ENCODE results near the gene SORBS1.

SORBS1 gene

DNA sequence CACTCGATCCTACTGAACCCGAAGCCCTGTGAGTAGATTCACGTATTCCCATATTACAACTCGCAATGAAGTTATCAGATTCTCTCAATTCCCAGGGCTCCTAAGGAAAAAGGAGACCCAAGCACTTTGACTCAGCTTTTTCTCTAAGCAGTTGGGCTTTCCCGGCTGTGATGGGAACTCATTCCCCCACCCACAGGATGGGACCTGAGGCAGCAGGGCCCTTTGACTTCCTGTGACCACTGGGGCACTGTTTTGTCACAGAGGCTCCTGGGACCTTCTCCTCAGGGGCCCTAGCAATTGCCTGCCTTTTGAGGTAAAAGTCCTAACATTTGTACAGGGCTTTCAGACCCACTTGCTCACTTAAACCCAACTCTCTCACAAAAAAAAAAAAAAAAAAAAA lies 147.6 kb downstream of the SORBS1 start:
- Histone ChIP-seq H3K27ac (ENCODE audit: low read depth, low read length) (no peak overlapping the region), H3K79me2 (ENCODE audit: control insufficient read depth, insufficient read depth, low read length) (no peaks in the 10 kb centered on the region), H3K4me1 (ENCODE audit: control insufficient read depth, low read depth, low read length) (no peaks in the 10 kb centered on the region), H3K4me2 (ENCODE audit: low read length) (no peak overlapping the region), H2BK15ac (replicated peaks; ENCODE audit: low read depth) (no peak overlapping the region), H4K8ac (ENCODE audit: low read depth, low read length) (no peak overlapping the region), H3K56ac (ENCODE audit: low read length) (no peak overlapping the region), H3K27me3 (ENCODE audit: insufficient read depth, low read length, poor library complexity) (no peaks in the 10 kb centered on the region), H3K4ac (ENCODE audit: low read depth, low read length) (no peak overlapping the region), H3K9ac (ENCODE audit: low read length) (no peak overlapping the region), H3K36me3 (ENCODE audit: control insufficient read depth, insufficient read depth, low read length) (no peaks in the 10 kb centered on the region), H3K18ac (ENCODE audit: low read length) (no peak overlapping the region), H2BK120ac (ENCODE audit: low read depth, low read length) (no peak overlapping the region), H4K5ac (ENCODE audit: low read length) (no peak overlapping the region), H3K79me1 (ENCODE audit: low read length) (no peaks in the 10 kb centered on the region), H3K23ac (ENCODE audit: low read length) (no peak overlapping the region), H2BK5ac (ENCODE audit: low read length) (no peak overlapping the region), H2AK5ac (ENCODE audit: low read length) (no peak overlapping the region), H3K4me3 (ENCODE audit: low read length) (no peak overlapping the region)
- WGBS (ENCODE audit: extremely low coverage, insufficient coverage, low lambda C conversion rate): no CpG with 5 or more reads among the region's 5 CpGs
- DNase-seq: no peak

DNA sequence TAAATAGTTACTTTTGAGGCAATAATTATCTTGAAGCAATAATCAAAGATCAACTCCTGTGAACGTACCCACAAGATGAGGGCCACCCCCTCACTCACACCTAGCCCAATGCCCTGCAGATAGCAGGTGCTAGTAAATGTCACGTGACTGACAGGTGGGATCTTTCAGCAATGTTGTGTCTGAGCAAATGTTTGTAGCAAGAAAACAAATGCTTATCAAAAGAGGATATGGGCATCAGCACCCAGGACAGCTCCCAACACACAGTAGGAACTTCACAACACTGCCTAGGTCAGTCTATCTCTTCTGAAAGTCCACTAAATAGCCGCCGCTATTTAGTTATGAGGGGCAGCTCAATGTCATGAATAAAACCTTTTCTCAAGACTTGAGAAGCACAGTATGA lies 149.5 kb downstream of the SORBS1 start:
- no peak overlapping the region for H3K23ac ChIP-seq (ENCODE audit: low read length)
- no peak overlapping the region for H3K56ac ChIP-seq (ENCODE audit: low read length)
- H2BK5ac ChIP-seq (ENCODE audit: low read length): no peak overlapping the region
- H2BK15ac ChIP-seq (replicated peaks; ENCODE audit: low read depth): no peak overlapping the region
- no peak overlapping the region for H3K18ac ChIP-seq (ENCODE audit: low read length)
- no peak overlapping the region for H3K4me2 ChIP-seq (ENCODE audit: low read length)
- H2BK120ac ChIP-seq (ENCODE audit: low read depth, low read length): no peak overlapping the region
- no peak overlapping the region for H3K27ac ChIP-seq (ENCODE audit: low read depth, low read length)
- WGBS (ENCODE audit: extremely low coverage, insufficient coverage, low lambda C conversion rate): no CpG with 5 or more reads among the region's 4 CpGs
- H3K27me3 ChIP-seq (ENCODE audit: insufficient read depth, low read length, poor library complexity): no peaks in the 10 kb centered on the region
- H4K8ac ChIP-seq (ENCODE audit: low read depth, low read length): no peak overlapping the region
- no peak overlapping the region for H3K4ac ChIP-seq (ENCODE audit: low read depth, low read length)
- DNase-seq: peak; percentile 54
- H4K5ac ChIP-seq (ENCODE audit: low read length): no peak overlapping the region
- H3K79me1 ChIP-seq (ENCODE audit: low read length): no peaks in the 10 kb centered on the region
- no peaks in the 10 kb centered on the region for H3K79me2 ChIP-seq (ENCODE audit: control insufficient read depth, insufficient read depth, low read length)
- no peak overlapping the region for H3K9ac ChIP-seq (ENCODE audit: low read length)
- no peak overlapping the region for H2AK5ac ChIP-seq (ENCODE audit: low read length)
- no peaks in the 10 kb centered on the region for H3K36me3 ChIP-seq (ENCODE audit: control insufficient read depth, insufficient read depth, low read length)
- no peaks in the 10 kb centered on the region for H3K4me1 ChIP-seq (ENCODE audit: control insufficient read depth, low read depth, low read length)
- H3K4me3 ChIP-seq (ENCODE audit: low read length): no peak overlapping the region

DNA sequence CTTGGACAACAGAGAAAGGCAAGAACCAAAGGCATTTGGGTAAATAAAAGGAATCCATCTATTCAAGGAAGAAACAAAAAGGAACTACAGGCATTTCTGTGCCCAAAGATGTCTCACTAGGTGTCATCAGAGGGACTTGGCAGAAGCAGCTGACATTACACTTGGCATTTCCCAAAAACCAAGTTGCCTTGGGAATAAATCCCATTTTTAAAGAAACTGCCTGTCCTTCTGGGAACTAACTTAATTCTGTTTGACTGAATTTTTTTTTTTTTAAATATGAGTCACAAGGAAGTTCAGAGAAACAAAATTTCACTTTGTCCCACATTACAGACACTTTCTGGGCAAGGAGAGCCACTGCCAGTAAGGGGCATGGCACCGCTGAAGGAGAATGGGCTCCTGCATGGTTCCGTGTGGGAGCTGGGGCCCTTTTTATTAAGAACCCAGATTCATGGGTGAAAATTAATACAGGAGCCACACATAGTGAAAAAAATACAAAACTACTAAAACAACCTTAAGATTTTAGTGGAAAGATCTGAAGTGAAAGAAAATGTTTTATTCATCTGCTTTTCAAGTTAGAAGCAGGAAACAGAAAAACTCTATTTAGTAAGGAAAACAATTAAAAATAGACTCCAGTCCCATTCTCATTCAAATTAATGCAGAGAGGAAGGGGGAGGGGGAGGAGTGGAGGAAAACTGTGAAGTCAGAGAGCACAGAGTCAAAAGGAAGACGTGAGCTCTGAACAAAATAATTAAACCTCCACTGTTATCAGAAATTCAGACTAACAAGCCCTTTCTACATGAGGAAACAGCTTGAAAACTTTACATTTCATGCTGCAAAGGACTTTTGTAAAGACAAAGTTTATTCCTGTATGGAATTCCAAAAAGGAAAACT lies 151.9 kb downstream of the SORBS1 start:
- H3K56ac ChIP-seq (ENCODE audit: low read length): no peak overlapping the region
- H3K18ac ChIP-seq (ENCODE audit: low read length): no peak overlapping the region
- no peak overlapping the region for H3K23ac ChIP-seq (ENCODE audit: low read length)
- H4K5ac ChIP-seq (ENCODE audit: low read length): no peak overlapping the region
- H4K8ac ChIP-seq (ENCODE audit: low read depth, low read length): no peak overlapping the region
- no peak overlapping the region for H3K4me3 ChIP-seq (ENCODE audit: low read length)
- no peak overlapping the region for H2BK5ac ChIP-seq (ENCODE audit: low read length)
- H3K27me3 ChIP-seq (ENCODE audit: insufficient read depth, low read length, poor library complexity): no peaks in the 10 kb centered on the region
- H2AK5ac ChIP-seq (ENCODE audit: low read length): no peak overlapping the region
- no peak overlapping the region for H3K27ac ChIP-seq (ENCODE audit: low read depth, low read length)
- no peaks in the 10 kb centered on the region for H3K36me3 ChIP-seq (ENCODE audit: control insufficient read depth, insufficient read depth, low read length)
- no peak overlapping the region for H2BK15ac ChIP-seq (replicated peaks; ENCODE audit: low read depth)
- no peaks in the 10 kb centered on the region for H3K79me1 ChIP-seq (ENCODE audit: low read length)
- H3K4me1 ChIP-seq (ENCODE audit: control insufficient read depth, low read depth, low read length): no peaks in the 10 kb centered on the region
- H3K4me2 ChIP-seq (ENCODE audit: low read length): no peak overlapping the region
- no peaks in the 10 kb centered on the region for H3K79me2 ChIP-seq (ENCODE audit: control insufficient read depth, insufficient read depth, low read length)
- H3K9ac ChIP-seq (ENCODE audit: low read length): no peak overlapping the region
- H3K4ac ChIP-seq (ENCODE audit: low read depth, low read length): no peak overlapping the region
- peak; percentile 23 for DNase-seq
- WGBS (ENCODE audit: extremely low coverage, insufficient coverage, low lambda C conversion rate): no CpG with 5 or more reads among the region's 3 CpGs
- H2BK120ac ChIP-seq (ENCODE audit: low read depth, low read length): no peak overlapping the region

DNA sequence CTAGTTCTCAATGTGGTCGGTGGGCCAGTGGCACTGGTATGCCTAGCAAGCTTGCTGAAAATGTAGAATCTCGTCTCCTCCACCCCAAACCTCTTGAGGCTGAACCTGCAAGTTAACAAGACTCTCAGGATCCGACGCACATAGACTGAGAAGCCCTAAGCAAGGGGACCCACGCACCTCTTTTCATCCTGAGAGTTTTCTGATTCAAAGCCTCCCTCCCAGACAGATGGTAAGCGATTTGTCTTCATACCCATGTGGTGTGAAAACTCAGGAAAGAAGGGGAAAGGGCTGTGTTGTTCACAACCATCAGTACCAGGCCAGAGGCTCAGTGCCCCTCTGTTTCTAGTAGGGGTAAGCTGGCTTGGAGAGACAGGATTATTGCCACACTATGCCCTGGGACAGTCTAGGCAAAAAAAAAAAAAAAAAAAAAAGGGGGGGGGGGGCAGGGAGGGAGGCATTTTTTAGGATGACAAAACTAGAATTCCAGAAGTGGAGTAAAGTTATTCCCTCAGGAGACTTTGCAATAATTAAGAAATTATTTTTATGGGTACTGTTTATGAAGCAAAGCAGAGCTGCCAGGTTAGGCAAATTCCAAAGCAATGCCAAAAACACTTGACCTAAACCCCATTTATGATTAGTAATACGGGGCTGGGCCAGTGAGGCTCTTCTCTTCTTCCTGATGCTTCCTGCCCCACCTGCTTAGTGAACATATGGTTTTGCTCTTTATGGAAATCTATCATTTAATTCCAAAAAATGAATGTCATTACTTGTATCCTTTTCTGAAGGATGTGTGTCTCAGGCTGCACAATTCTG lies 152.8 kb downstream of the SORBS1 start:
- no peak overlapping the region for H2BK15ac ChIP-seq (replicated peaks; ENCODE audit: low read depth)
- H4K8ac ChIP-seq (ENCODE audit: low read depth, low read length): no peak overlapping the region
- H2AK5ac ChIP-seq (ENCODE audit: low read length): no peak overlapping the region
- no peak overlapping the region for H3K4me2 ChIP-seq (ENCODE audit: low read length)
- no CpG with 5 or more reads among the region's 7 CpGs for WGBS (ENCODE audit: extremely low coverage, insufficient coverage, low lambda C conversion rate)
- no peak for DNase-seq
- no peak overlapping the region for H2BK120ac ChIP-seq (ENCODE audit: low read depth, low read length)
- H4K5ac ChIP-seq (ENCODE audit: low read length): no peak overlapping the region
- H3K36me3 ChIP-seq (ENCODE audit: control insufficient read depth, insufficient read depth, low read length): no peaks in the 10 kb centered on the region
- no peak overlapping the region for H3K23ac ChIP-seq (ENCODE audit: low read length)
- H3K4me3 ChIP-seq (ENCODE audit: low read length): no peak overlapping the region
- no peak overlapping the region for H3K4ac ChIP-seq (ENCODE audit: low read depth, low read length)
- H3K9ac ChIP-seq (ENCODE audit: low read length): no peak overlapping the region
- H2BK5ac ChIP-seq (ENCODE audit: low read length): no peak overlapping the region
- H3K27ac ChIP-seq (ENCODE audit: low read depth, low read length): no peak overlapping the region
- no peaks in the 10 kb centered on the region for H3K4me1 ChIP-seq (ENCODE audit: control insufficient read depth, low read depth, low read length)
- H3K79me1 ChIP-seq (ENCODE audit: low read length): no peaks in the 10 kb centered on the region
- H3K27me3 ChIP-seq (ENCODE audit: insufficient read depth, low read length, poor library complexity): no peaks in the 10 kb centered on the region
- H3K79me2 ChIP-seq (ENCODE audit: control insufficient read depth, insufficient read depth, low read length): no peaks in the 10 kb centered on the region
- H3K56ac ChIP-seq (ENCODE audit: low read length): no peak overlapping the region
- H3K18ac ChIP-seq (ENCODE audit: low read length): no peak overlapping the region

DNA sequence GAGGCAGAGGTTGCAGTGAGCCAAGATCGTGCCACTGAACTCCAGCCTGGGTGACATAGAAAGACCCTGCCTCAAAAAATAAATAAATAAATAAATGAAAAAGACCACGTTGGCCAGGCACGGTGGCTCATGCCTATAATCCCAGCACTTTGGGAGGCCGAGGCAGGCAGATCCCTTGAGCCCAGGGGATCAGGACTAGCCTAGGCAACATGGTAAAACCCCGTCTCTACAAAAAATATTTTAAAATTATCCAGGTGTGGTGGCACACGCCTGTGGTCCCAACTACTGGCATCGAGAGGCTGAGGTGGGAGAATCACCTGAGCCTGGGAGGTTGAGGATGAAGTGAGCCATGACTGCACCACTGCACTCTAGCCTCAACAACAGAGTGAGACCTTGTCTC lies 153.6 kb downstream of the SORBS1 start:
- WGBS (ENCODE audit: extremely low coverage, insufficient coverage, low lambda C conversion rate): no CpG with 5 or more reads among the region's 7 CpGs

More for the DNA sequence above, 153.6 kb downstream of the SORBS1 start:
- no peaks in the 10 kb centered on the region for H3K4me1 ChIP-seq (ENCODE audit: control insufficient read depth, low read depth, low read length)
- no peaks in the 10 kb centered on the region for H3K27me3 ChIP-seq (ENCODE audit: insufficient read depth, low read length, poor library complexity)
- H3K79me1 ChIP-seq (ENCODE audit: low read length): no peaks in the 10 kb centered on the region
- H3K4me3 ChIP-seq (ENCODE audit: low read length): no peak overlapping the region
- H2BK120ac ChIP-seq (ENCODE audit: low read depth, low read length): no peak overlapping the region
- H4K8ac ChIP-seq (ENCODE audit: low read depth, low read length): no peak overlapping the region
- no peak overlapping the region for H3K4ac ChIP-seq (ENCODE audit: low read depth, low read length)
- H2AK5ac ChIP-seq (ENCODE audit: low read length): no peak overlapping the region
- no peak overlapping the region for H3K56ac ChIP-seq (ENCODE audit: low read length)
- no peak overlapping the region for H2BK5ac ChIP-seq (ENCODE audit: low read length)
- H3K9ac ChIP-seq (ENCODE audit: low read length): no peak overlapping the region
- H3K23ac ChIP-seq (ENCODE audit: low read length): no peak overlapping the region
- H3K4me2 ChIP-seq (ENCODE audit: low read length): no peak overlapping the region
- no peak overlapping the region for H4K5ac ChIP-seq (ENCODE audit: low read length)
- no peak overlapping the region for H3K18ac ChIP-seq (ENCODE audit: low read length)
- no peak overlapping the region for H3K27ac ChIP-seq (ENCODE audit: low read depth, low read length)
- no peak overlapping the region for H2BK15ac ChIP-seq (replicated peaks; ENCODE audit: low read depth)
- no peaks in the 10 kb centered on the region for H3K79me2 ChIP-seq (ENCODE audit: control insufficient read depth, insufficient read depth, low read length)
- no peak for DNase-seq
- no peaks in the 10 kb centered on the region for H3K36me3 ChIP-seq (ENCODE audit: control insufficient read depth, insufficient read depth, low read length)

Measured in mesendoderm (in vitro differentiated cells).